ENCODE results near the gene SPRR3.

DNA sequence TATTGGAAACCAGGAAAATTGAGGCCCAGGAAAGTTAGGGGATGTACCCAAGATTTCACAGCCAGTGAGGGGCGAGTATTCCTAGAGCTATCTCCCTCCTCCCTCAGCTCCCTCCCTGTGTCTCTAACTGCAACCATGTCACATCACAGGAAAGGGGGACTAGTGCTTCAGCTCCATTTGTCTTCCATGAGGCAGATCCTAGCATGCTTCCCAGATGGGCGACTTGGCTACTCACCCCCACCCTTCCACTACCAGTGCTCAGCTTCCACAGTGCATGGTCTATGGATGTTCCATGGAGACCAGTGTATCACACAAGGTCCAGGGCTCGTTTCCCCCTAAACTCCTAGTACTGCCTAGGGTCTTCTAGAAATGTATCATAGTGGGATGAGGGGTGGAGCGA is 35.7 kb upstream of the SPRR3 start:
- TF ChIP-seq, protein P1, sequence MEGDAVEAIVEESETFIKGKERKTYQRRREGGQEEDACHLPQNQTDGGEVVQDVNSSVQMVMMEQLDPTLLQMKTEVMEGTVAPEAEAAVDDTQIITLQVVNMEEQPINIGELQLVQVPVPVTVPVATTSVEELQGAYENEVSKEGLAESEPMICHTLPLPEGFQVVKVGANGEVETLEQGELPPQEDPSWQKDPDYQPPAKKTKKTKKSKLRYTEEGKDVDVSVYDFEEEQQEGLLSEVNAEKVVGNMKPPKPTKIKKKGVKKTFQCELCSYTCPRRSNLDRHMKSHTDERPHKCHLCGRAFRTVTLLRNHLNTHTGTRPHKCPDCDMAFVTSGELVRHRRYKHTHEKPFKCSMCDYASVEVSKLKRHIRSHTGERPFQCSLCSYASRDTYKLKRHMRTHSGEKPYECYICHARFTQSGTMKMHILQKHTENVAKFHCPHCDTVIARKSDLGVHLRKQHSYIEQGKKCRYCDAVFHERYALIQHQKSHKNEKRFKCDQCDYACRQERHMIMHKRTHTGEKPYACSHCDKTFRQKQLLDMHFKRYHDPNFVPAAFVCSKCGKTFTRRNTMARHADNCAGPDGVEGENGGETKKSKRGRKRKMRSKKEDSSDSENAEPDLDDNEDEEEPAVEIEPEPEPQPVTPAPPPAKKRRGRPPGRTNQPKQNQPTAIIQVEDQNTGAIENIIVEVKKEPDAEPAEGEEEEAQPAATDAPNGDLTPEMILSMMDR (IDR thresholded peaks at IDR 0.05) = no peak
- no peak for TF ChIP-seq POLR2A (IDR thresholded peaks at IDR 0.05)

Measured in breast epithelium (tissue), 3 donors.